HG02759 (cell line): ENCODE results near the gene SEPHS2.
"Not testable (repeated sequence)": the region's sequence is repeated elsewhere in the genome, so short reads cannot be mapped to it uniquely, and the experiment has no call there.

Source experiments
- ATAC-seq: cut with Tn5 transposase; IDR thresholded peaks from one replicate; pipeline ENCODE4 v1.9.1; 2021; ENCODE audit warnings: mild to moderate bottlenecking, moderate library complexity; ENCODE audit not compliant: unreplicated experiment

The SEPHS2 gene, protein sequence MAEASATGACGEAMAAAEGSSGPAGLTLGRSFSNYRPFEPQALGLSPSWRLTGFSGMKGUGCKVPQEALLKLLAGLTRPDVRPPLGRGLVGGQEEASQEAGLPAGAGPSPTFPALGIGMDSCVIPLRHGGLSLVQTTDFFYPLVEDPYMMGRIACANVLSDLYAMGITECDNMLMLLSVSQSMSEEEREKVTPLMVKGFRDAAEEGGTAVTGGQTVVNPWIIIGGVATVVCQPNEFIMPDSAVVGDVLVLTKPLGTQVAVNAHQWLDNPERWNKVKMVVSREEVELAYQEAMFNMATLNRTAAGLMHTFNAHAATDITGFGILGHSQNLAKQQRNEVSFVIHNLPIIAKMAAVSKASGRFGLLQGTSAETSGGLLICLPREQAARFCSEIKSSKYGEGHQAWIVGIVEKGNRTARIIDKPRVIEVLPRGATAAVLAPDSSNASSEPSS

DNA sequence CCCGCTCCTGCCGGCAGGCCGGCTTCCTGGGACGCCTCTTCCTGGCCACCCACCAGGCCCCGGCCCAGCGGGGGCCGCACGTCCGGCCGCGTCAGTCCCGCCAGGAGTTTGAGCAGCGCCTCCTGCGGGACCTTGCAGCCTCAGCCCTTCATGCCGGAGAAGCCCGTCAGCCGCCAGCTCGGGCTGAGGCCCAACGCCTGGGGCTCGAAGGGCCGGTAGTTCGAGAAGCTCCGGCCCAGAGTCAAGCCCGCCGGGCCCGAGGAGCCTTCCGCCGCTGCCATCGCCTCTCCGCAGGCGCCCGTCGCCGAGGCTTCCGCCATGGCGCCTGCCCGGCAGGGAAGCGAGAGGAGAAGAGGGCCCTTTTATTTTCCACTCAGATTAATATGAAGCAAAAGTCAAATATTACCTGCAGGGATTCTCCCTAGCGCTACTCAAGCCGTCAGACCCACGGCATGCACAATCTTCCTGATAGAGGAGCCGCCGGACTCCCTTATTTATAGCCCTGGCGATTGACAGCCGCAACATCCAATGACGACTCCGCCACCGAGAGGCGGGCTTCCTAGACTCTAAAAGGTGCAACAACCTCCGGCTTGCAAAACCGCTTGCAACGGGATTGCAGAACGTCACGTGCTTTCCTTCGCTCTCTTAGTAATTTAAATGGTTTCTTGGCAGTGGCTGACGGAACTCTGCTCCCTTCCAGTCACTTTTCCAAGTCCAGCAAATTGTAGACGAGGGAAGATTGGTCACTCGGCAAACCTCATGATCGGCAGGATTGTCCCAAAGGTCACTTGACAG is at the start of gene SEPHS2:
Gene SEPHS2 (minus strand): TSS at position 467 of the 795 bp plus-strand sequence. CDS start 147 bp downstream, at position 320.
- peak; percentile 86 for ATAC-seq

DNA sequence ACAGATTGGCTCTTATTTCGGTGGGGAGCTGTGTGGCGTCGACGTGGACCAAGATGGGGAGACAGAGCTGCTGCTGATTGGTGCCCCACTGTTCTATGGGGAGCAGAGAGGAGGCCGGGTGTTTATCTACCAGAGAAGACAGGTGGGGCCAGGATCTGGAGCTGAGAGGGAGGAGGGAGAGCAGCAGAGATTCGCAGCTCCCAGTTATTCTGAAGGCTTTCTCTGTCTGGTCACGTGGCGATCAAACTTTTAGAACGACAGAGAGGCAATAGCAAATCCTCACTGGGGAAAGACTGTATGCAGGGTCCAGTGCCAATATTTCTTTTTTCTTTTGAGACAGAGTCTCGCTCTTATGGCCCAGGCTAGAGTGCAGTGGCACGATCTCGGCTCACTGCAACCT is 49.0 kb upstream of the SEPHS2 start:
- no peak for ATAC-seq

DNA sequence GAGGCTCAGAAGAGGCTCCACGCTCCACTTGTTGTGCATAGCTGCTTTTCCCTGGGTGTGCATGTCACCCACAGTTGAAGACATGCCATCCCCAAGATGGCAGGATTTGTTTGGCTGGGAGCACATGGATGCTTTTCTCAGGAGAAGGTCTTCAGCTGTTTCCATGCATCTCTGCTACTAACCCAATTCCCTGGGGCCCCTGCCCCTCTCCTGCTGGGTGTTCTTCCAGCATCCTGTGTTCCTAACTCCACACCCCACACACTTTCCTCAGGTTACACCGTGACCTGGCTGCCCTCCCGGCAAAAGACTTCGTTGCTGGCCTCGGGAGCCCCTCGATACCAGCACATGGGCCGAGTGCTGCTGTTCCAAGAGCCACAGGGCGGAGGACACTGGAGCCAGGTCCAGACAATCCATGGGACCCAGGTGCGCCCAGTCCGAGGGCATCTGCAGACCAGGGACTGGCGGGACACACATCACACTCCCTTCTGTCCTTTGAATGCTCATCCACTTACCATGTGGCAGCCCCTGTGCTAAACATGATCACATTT is 48.3 kb upstream of the SEPHS2 start:
- ATAC-seq = no peak

GRCh38 chr16:30491744-30492308 is 46.2 kb upstream of the SEPHS2 start:
- no peak for ATAC-seq

DNA sequence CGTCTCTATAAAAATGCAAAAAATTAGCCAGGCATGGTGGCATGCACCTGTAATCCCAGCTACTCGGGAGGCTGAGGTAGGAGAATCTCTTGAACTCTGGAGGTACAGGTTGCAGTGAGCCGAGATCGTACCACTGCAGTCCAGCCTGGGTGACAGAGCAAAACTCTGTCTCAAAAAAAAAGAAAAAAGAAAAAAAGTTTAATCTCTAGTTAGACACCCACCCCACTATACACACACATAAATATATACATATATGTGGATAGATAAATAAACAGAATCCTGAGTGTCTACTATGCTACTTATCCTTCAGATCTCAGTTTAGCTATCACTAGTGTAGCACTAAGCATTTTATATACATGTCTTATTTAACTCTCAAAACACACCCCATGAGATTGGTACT is 45.6 kb upstream of the SEPHS2 start:
- ATAC-seq = no peak

DNA sequence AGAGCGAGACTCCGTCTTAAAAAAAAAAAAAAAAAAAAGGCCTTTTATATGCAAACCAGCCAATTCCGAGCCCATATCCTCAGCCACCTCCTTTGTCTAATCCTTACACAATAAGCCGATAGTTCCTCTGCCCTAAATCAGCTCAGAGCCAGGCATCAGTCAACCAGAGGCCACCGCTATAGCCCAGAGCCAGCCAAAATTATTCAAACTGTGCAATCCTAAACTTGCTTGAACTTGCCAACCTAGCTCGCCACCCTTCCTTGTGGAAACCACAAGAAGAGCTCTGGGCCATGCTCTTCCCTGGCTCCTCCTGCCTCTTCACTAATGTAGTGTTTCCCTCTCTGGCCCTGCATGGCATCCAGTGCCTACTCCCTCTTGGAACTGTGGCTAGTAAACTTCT is 44.5 kb upstream of the SEPHS2 start:
- ATAC-seq = no peak

DNA sequence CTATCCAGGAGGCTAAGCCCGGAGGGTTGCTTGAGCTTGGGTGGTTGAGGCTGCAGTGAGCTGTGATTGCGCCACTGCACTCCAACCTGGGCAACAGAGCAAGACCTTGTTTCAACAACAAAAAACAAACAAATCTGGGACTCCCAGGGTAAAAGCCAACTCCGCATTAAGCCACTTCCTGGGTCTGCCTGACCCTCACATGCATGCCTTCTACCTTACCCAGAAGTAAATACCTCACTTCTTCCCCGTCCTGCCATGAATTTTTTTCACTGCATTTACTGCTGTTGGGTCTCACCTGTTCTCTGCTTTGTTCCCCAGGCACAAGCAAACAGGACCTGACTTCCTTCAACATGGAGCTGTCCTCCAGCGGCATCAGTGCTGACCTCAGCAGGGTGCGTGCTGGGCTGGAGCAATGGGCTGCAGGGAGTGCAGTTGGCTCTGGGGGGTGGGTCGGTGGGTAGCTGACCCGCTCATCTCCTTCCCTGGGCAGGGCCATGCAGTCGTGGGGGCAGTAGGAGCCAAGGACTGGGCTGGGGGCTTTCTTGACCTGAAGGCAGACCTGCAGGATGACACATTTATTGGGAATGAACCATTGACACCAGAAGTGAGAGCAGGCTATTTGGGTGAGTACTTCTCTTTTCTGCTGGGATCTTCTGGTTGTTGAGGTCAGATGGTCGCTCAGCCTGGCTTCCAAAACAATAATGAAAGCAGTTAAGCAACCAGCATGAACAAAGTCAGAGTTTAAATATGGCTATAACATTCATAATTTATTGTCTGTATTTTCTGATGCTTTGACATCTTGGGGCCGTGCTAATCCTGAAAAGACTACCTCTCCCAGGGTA is 43.3 kb upstream of the SEPHS2 start:
- no peak for ATAC-seq

DNA sequence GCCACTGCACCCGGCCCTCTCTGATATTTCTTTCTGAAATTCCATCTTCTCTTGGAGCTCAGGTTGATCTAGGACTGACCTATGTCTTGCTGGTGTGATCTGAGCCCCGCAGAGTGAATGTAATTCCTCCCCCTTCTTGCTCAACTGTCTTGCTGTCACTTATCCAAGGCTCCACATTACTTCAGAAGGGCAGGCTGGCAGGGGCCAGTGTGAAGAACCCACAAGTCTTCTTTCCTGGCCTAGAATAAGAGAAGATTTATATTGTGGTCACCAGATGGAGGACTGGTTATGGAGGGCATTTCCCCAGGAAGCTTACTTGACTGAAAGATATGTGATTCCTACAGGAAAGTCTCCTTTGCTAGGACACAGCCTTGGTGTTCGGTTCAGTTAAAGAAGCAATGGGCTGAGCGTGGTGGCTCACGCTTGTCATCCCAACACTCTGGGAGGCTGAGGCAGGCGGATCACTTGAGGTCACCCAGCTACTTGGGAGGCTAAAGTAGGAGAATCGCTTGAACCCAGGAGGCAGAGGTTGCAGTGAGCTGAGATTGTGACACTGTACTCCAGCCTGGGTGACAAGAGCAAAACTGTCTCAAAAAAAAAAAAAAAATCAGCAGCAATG is 40.3 kb upstream of the SEPHS2 start:
- ATAC-seq = no peak

DNA sequence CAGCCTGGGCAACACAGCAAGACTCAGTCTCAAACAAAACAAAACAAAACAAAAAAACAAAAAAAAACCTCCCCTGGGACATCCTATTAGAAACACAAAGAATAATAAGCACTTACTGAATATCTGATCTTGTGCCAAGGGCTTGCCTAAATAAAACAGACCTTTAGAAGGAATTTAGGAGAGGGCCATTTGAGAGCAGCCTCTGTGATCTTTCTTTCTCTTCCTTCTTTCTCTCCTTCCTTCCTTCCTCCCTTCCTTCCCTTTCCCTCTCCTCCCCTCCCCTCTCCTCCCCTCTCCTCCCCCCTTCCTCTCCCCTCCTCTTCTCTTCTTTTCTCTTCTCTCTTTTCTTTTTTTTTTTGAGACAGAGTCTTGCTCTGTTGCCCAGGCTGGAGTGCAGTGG is 39.2 kb upstream of the SEPHS2 start:
- no peak for ATAC-seq

- ATAC-seq = no peak
Observed at GRCh38 chr16:30482366-30482765, 36.7 kb upstream of the SEPHS2 start.

DNA sequence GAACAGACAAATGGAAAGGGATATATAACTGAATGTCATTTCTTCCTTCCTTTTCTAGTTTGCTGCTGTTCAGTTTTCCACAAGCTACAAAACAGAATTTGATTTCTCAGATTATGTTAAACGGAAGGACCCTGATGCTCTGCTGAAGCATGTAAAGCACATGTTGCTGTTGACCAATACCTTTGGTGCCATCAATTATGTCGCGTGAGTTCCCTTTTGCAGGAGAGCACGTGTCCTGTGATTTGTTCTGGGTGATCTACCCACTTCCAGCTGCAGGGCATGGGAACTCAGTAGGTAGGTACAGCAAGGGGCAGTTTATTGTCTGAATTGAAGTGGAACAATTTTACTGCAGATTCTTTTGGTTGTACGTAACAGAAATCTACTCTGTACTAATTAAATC is 35.7 kb upstream of the SEPHS2 start:
- ATAC-seq = no peak

DNA sequence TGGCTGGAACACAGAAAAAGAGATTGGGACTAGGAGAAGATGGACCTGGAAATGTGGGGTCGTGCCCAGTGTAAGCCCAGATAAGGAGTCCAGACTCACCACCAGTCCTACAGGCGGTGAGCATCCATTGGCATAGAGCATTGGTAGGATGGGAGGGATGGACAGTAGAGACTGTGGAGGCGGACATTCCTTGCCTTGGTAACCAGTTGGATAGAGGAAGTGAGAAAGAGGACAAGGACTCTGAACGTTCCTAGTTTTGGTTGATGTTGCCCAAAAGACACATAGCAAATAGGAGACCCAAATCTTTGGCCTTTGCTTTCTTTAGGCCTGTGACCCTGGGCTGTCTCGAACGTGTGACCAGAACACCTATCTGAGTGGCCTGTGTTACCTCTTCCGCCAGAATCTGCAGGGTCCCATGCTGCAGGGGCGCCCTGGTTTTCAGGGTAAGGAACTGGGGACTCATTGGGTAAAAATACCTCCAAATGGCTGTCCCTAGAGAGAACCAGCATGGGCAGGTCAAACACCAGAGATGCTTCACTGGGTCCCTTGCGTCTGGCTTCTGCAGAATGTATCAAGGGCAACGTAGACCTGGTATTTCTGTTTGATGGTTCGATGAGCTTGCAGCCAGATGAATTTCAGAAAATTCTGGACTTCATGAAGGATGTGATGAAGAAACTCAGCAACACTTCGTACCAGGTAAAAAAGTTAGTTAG is 33.2 kb upstream of the SEPHS2 start:
- ATAC-seq = no peak

DNA sequence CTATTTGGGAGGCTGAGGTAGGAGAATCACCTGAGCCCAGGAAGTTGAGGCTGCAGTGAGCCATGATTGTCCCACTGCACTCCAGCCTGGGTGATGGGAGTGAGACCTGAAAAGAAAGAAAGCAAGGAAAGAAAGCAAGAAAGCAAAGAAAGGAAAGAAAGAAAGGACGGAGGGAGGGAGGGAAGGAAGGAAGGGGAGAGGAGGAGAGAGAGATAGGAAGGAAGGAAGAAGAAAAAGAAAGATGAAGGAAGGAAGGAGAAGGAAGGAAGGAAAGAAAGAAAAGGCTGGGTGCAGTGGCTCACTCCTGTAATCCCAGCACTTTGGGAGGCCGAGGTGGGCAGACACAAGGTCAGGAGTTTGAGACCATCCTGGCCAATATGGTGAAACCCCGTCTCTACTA is 32.1 kb upstream of the SEPHS2 start:
- not testable (repeated sequence) for ATAC-seq

GRCh38 chr16:30476991-30477390 is 31.3 kb upstream of the SEPHS2 start:
- ATAC-seq = no peak

DNA sequence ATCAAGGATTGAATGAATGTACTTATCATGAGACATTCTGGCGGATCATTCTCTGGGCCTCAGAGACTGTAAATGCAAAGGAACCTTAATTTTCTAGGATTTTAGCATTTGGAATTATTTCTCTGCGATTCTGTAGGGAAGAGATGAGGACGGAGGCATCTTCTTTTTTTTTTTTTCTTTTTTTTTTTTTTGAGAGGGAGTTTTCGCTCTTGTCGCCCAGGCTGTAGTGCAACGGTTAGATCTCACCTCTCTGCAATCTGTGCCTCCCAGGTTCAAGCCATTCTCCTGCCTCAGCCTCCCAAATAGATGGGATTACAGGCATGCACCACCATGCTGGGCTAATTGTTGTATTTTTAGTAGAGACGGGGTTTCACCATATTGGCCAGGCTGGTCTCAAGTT is 29.0 kb upstream of the SEPHS2 start:
- ATAC-seq = no peak

DNA sequence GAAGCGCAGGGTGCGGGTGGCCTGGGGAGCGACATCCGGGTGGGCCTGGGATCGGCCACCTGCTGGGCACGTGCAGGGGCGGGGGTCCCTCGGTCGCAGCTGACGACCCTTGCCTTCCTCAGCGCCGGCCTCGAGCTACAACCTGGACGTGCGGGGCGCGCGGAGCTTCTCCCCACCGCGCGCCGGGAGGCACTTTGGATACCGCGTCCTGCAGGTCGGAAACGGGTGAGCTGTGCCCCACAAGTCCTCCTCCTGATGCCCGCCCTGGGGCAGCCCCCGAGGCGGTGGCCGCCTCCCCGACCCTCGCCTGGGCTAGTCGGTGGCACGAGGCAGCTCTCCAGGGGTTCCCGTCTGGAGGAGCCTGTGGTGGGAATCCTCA is 28.4 kb upstream of the SEPHS2 start:
- ATAC-seq = no peak

DNA sequence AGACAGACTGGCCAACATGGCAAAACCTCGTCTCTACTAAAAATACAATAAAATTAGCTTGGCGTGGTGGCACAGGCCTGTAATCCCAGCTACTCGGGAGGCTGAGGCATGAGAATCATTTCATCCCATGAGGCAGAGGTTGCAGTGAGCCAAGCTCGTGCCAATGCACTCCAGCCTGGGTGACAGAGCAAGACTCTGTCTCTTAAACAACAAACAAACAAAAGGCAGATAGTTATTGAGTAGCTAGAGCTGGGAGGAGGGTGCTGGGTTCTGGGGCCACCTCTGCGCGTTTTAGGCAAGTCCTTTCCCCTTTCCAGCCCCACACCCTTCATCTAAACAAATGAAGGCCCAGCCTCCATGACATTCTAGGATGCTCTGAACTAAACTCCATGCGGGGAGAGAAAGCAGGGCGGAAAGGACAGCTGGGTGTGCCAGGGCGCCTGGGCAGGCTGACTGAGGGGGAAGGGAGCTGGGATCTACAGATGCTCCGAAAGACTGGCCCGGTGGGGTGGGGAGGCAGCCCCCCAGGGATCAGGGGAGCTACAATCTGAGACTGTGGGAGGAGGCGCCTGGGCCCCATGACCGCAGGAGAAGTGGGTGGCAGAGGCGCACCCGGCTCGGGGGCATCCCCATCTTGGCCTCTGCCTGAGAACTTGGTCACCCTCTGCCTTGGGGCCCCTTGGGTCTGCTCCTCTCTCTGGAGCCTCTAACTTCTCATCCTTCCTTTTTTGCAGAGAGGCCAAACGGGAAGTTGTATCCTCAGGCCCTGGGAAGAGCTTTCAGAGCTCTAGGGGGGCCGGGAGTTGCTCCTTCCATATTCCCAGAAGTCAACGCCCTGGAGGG is 27.8 kb upstream of the SEPHS2 start:
- ATAC-seq = peak; percentile 38

- peak; percentile 59 for ATAC-seq
Observed at GRCh38 chr16:30472328-30472942, 26.8 kb upstream of the SEPHS2 start, which contains the start of gene ITGAL. Gene ITGAL, plus strand, starts transcription at chr16:30472742. Its CDS starts 96 bp downstream, at chr16:30472838.
